GM13977 (cell line): ENCODE data around the gene SKI.

Source experiments
- DNase-seq: peaks from one replicate; pipeline ENCODE4 v3.0.0; 2012; ENCODE audit warnings: low spot score
- CTCF ChIP-seq: IDR thresholded peaks from 2 replicates; pipeline ENCODE4 v1.5.1; 2012; ENCODE audit warnings: mild to moderate bottlenecking, control low read depth; ENCODE audit not compliant: insufficient read depth; ENCODE audit errors: extremely low read depth, missing control alignments
- in situ Hi-C: fragments of 300-500 bp; cut with MboI; formaldehyde crosslinking; loops from one replicate; pipeline ENCODE4 v1.12.0; 2022; ENCODE audit warnings: low sequenced_read_pairs, low pct_unique_long_range_greater_than_20kb, mixed read lengths, inconsistent platforms; ENCODE audit not compliant: unreplicated experiment

The SKI gene

GRCh38 chr1:2193514-2194281, 34.4 kb upstream of the SKI start:
- TF ChIP-seq CTCF, result no peak
- in situ Hi-C loops, result loop anchor here (10.0 to 25.0 kb wide), 2 partner anchors 201 to 344 kb away; partner anchors contain the start of genes HES5, MORN1, PANK4 and RER1
- no peak for DNase-seq

GRCh38 chr1:2194319-2194897, 33.7 kb upstream of the SKI start, which contains the start of gene FAAP20:
Gene FAAP20, minus strand, starts transcription at chr1:2194772. Its CDS starts 23 bp downstream, at chr1:2194749.
- no peak for TF ChIP-seq CTCF
- in situ Hi-C loops, result loop anchor here (10.0 to 25.0 kb wide), 2 partner anchors 200 to 343 kb away; partner anchors contain the start of genes HES5, MORN1, PANK4 and RER1
- DNase-seq, result peak; percentile 92

GRCh38 chr1:2194898-2195673, 33.0 kb upstream of the SKI start:
- in situ Hi-C loops, result loop anchor here (10.0 to 25.0 kb wide), 2 partner anchors 200 to 342 kb away; partner anchors contain the start of genes HES5, MORN1, PANK4 and RER1
- peak; percentile 87 for TF ChIP-seq CTCF
- DNase-seq, result peak; percentile 94

- in situ Hi-C loops, result loop anchor here (10.0 to 25.0 kb wide), 2 partner anchors 199 to 342 kb away; partner anchors contain the start of genes HES5, MORN1, PANK4 and RER1
- TF ChIP-seq CTCF, result no peak
- no peak for DNase-seq
Observed at GRCh38 chr1:2195785-2196184, 32.3 kb upstream of the SKI start.

- in situ Hi-C loops, result loop anchor here (10.0 to 25.0 kb wide), 2 partner anchors 198 to 340 kb away; partner anchors contain the start of genes HES5, MORN1, PANK4 and RER1
Observed at GRCh38 chr1:2196901-2197638, 31.0 kb upstream of the SKI start.

More at GRCh38 chr1:2196901-2197638, 31.0 kb upstream of the SKI start:
- TF ChIP-seq CTCF, result no peak
- no peak for DNase-seq
